SK-N-MC (cell line): ENCODE data around the gene CARTPT.

Source experiments
- EZH2 ChIP-seq: fragments of 200-600 bp; sonication (generic); IDR thresholded peaks from one replicate; pipeline ENCODE4 v1.6.1; 2017; ENCODE audit warnings: antibody characterized with exemption
- FOXP2 ChIP-seq: optimal IDR thresholded peaks from 2 replicates; pipeline ENCODE3; 2011; ENCODE audit warnings: mild to moderate bottlenecking, moderate library complexity; ENCODE audit not compliant: insufficient read depth; ENCODE audit errors: extremely low read length, control extremely low read depth
- POLR2AphosphoS5 ChIP-seq: IDR thresholded peaks from 2 replicates; pipeline ENCODE4 v1.6.1; 2012; ENCODE audit warnings: mild to moderate bottlenecking, low read depth, low read length, borderline replicate concordance

DNA sequence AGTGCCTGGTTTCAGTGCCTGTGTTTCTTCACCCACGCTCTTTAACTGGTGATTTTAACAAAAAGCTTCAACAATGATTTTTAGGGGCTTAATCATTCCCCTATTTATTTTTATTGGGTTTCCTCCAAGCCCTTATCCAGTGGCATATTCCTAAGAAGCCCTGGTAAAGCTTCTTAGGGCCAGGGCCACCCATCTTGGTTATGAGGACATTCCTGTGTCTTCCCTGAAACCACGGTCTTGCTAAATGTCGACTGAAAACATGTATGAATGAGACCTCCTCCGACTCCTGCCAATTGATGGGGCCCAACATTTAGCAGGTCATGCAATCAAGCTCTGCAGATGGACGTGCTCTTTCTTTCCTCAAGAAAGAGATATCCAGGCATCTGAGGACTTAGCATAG is 13.7 kb upstream of the CARTPT start:
- no peak for TF ChIP-seq POLR2AphosphoS5
- no peak for TF ChIP-seq EZH2
- no peak for TF ChIP-seq FOXP2
